ENCODE data around the gene FNIP2. TPM values are rescaled to one million over a fixed set of nuclear protein-coding genes. Genes with fewer than 3 reads are reported as not detected.

The FNIP2 gene
- total and polyA plus RNA-seq, 2 experiments from 2014 or later = 1.8 to 22.4 TPM

DNA sequence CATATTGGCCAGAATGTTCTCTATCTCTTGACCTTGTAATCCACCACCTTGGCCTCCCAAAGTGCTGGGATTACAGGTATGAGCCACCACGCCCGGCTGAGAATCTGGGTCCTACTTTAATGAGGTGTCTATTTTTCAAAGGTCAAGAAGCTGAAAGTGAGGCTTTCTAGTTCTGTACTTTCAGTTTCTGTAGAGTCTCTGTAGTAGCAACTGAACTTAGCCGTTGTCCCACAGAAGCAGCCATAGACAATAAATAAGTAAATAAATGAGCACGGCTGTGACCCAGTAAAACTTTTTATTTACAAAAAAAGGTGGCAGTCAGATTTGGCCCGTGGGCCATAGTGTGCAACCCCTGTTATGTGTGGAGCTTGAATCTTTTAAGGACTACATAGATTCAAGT lies 92.0 kb downstream of the FNIP2 start:
- no peaks in the 10 kb centered on the region for H3K9me3 ChIP-seq (ENCODE audit: low read depth)
- no peaks in the 10 kb centered on the region for H3K27me3 ChIP-seq (replicated peaks; ENCODE audit: insufficient read depth)
- TF ChIP-seq EZH2phosphoT487 (IDR thresholded peaks at IDR 0.05; ENCODE audit: insufficient read depth, low read depth) (no peak), EZH2 (IDR thresholded peaks at IDR 0.05; ENCODE audit: insufficient read depth, poor library complexity, severe bottlenecking) (no peak)
- H3K4me3 ChIP-seq = no peak overlapping the region
- H4K20me1 ChIP-seq (ENCODE audit: insufficient read depth) = no peaks in the 10 kb centered on the region
- in situ Hi-C loops (cut with MboI) = no loop called here
- H3K4me2 ChIP-seq (ENCODE audit: unreplicated experiment) = no peak overlapping the region
- peaks cover 17% of the 10 kb centered on the region for H3K4me1 ChIP-seq (ENCODE audit: insufficient read depth)
- H3K9me2 ChIP-seq (ENCODE audit: insufficient read depth) = no peaks in the 10 kb centered on the region
- no peak for DNase-seq
- H3F3A ChIP-seq (ENCODE audit: insufficient read depth) = peaks cover 19% of the 10 kb centered on the region
- H3K27ac ChIP-seq = no peak overlapping the region
- H2AFZ ChIP-seq = no peak overlapping the region
- WGBS, 2 experiments (ENCODE audit: low coverage in 1 of 2, low lambda C conversion rate in 2 of 2, missing lambda C conversion rate in 2 of 2) = 98% methylated on average over 5 of the region's 5 CpGs
- H3K36me3 ChIP-seq (ENCODE audit: low read depth) = peaks cover 14% of the 10 kb centered on the region; the same call in 1 of the 2 replicates
- H3K79me2 ChIP-seq (ENCODE audit: insufficient read depth) = no peaks in the 10 kb centered on the region
- H3K9ac ChIP-seq = no peak overlapping the region

DNA sequence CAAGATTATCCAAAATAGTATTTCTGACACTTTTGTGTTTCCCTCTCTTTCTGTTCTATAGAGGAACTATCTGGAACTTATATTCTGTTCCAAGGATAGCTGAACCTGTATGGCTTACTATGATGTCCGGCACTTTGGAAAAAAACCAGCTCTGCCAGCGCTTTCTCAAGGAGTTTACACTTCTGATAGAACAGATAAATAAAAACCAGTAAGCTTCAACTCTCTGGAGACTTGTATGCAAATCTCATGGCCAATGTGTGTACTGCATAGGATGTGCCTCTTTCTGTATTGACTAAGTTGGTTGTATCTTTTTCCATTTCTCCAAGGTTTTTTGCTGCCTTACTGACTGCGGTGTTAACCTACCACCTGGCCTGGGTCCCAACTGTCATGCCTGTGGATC lies 92.5 kb downstream of the FNIP2 start:
- WGBS, 2 experiments (ENCODE audit: low coverage in 1 of 2, low lambda C conversion rate in 2 of 2, missing lambda C conversion rate in 2 of 2) = 96 to 98% methylated on average over 3 of the region's 3 CpGs
- Histone ChIP-seq H3K27me3 (replicated peaks; ENCODE audit: insufficient read depth) (no peaks in the 10 kb centered on the region), H3K4me2 (ENCODE audit: unreplicated experiment) (no peak overlapping the region), H3F3A (ENCODE audit: insufficient read depth) (peaks cover 19% of the 10 kb centered on the region), H2AFZ (no peak overlapping the region), H3K79me2 (ENCODE audit: insufficient read depth) (no peaks in the 10 kb centered on the region), H3K4me1 (ENCODE audit: insufficient read depth) (peaks cover 17% of the 10 kb centered on the region), H3K9me2 (ENCODE audit: insufficient read depth) (no peaks in the 10 kb centered on the region), H3K27ac (no peak overlapping the region), H3K36me3 (ENCODE audit: low read depth) (peaks cover 14% of the 10 kb centered on the region; the same call in 1 of the 2 replicates), H3K4me3 (no peak overlapping the region), H3K9me3 (ENCODE audit: low read depth) (no peaks in the 10 kb centered on the region), H3K9ac (no peak overlapping the region), H4K20me1 (ENCODE audit: insufficient read depth) (no peaks in the 10 kb centered on the region)
- no peak for TF ChIP-seq EZH2 (IDR thresholded peaks at IDR 0.05; ENCODE audit: insufficient read depth, poor library complexity, severe bottlenecking)
- no peak for TF ChIP-seq EZH2phosphoT487 (IDR thresholded peaks at IDR 0.05; ENCODE audit: insufficient read depth, low read depth)
- no peak for DNase-seq
- in situ Hi-C loops (cut with MboI) = no loop called here

DNA sequence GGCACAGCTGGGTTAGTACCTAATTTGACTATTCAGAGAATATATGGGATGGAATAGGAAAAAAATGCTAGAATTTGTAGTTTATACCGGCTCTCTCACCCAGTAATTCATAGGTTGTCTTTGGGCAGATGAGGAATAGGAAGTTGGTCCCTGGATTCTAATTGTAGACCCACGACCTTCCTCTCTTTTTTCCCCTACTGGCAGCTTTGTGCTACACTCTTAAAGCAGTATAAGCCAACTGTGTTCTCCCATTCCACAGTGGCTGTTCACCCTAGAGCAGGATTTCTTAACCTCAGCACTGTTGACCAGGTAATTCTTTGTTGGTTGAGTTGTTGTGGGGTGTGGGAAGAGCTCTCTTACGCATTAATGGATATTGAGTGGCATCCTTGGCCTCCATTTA lies 92.9 kb downstream of the FNIP2 start:
- Histone ChIP-seq H3K9me3 (ENCODE audit: low read depth) (no peaks in the 10 kb centered on the region), H3K4me3 (no peak overlapping the region), H3K4me1 (ENCODE audit: insufficient read depth) (peaks cover 17% of the 10 kb centered on the region), H3F3A (ENCODE audit: insufficient read depth) (peaks cover 19% of the 10 kb centered on the region), H3K79me2 (ENCODE audit: insufficient read depth) (no peaks in the 10 kb centered on the region), H3K27me3 (replicated peaks; ENCODE audit: insufficient read depth) (no peaks in the 10 kb centered on the region), H2AFZ (no peak overlapping the region), H3K36me3 (ENCODE audit: low read depth) (peaks cover 14% of the 10 kb centered on the region; the same call in 1 of the 2 replicates), H3K27ac (no peak overlapping the region), H4K20me1 (ENCODE audit: insufficient read depth) (no peaks in the 10 kb centered on the region), H3K9me2 (ENCODE audit: insufficient read depth) (no peaks in the 10 kb centered on the region), H3K4me2 (ENCODE audit: unreplicated experiment) (no peak overlapping the region), H3K9ac (no peak overlapping the region)
- TF ChIP-seq EZH2 (IDR thresholded peaks at IDR 0.05; ENCODE audit: insufficient read depth, poor library complexity, severe bottlenecking) (no peak), EZH2phosphoT487 (IDR thresholded peaks at IDR 0.05; ENCODE audit: insufficient read depth, low read depth) (no peak)
- no peak for DNase-seq
- in situ Hi-C loops (cut with MboI) = no loop called here
- 93 to 96% methylated on average over 3 of the region's 3 CpGs for WGBS, 2 experiments (ENCODE audit: low coverage in 1 of 2, low lambda C conversion rate in 2 of 2, missing lambda C conversion rate in 2 of 2)

DNA sequence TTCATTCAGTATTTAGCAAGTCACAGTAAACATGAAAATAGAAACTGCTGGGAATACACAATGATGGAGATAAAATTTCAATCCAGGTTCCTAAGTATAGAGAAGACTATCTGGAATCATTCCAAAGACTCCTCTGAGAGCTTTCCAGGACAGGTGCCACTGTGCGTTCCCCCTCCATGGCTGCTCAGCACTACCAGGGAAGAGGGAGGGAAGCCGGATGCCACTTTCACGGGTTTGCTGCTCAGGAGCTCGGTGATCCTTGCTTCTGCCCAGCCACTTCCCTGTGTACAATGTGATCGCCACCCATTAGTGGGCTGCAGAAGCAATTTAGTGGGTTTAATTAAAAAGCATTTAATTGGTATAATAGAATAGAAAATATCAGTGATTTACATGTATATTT lies 94.5 kb downstream of the FNIP2 start:
- DNase-seq = no peak
- 96 to 100% methylated on average over 5 of the region's 5 CpGs for WGBS, 2 experiments (ENCODE audit: low coverage in 1 of 2, low lambda C conversion rate in 2 of 2, missing lambda C conversion rate in 2 of 2)
- Histone ChIP-seq H3K4me3 (no peak overlapping the region), H2AFZ (no peak overlapping the region), H3K9me2 (ENCODE audit: insufficient read depth) (no peaks in the 10 kb centered on the region), H3K4me2 (ENCODE audit: unreplicated experiment) (no peak overlapping the region), H4K20me1 (ENCODE audit: insufficient read depth) (no peaks in the 10 kb centered on the region), H3K36me3 (ENCODE audit: low read depth) (peaks cover 20% of the 10 kb centered on the region; the same call in 1 of the 2 replicates), H3K79me2 (ENCODE audit: insufficient read depth) (no peaks in the 10 kb centered on the region), H3K4me1 (ENCODE audit: insufficient read depth) (peaks cover 16% of the 10 kb centered on the region), H3K27me3 (replicated peaks; ENCODE audit: insufficient read depth) (no peaks in the 10 kb centered on the region), H3K9me3 (ENCODE audit: low read depth) (no peaks in the 10 kb centered on the region), H3K9ac (no peak overlapping the region), H3K27ac (no peak overlapping the region), H3F3A (ENCODE audit: insufficient read depth) (peaks cover 16% of the 10 kb centered on the region)
- TF ChIP-seq EZH2 (IDR thresholded peaks at IDR 0.05; ENCODE audit: insufficient read depth, poor library complexity, severe bottlenecking) (no peak), EZH2phosphoT487 (IDR thresholded peaks at IDR 0.05; ENCODE audit: insufficient read depth, low read depth) (no peak)
- in situ Hi-C loops (cut with MboI) = no loop called here
